MM.1S (cell line): ENCODE results near the gene DUS2.

Experiments used
- EZH2 ChIP-seq: fragments of 300-600 bp; sonication (generic); optimal IDR thresholded peaks from 2 replicates; pipeline ENCODE3; 2017; ENCODE audit warnings: low read depth, mild to moderate bottlenecking, antibody characterized with exemption, low read length, mixed read lengths
- EZH2phosphoT487 ChIP-seq: fragments of 300-600 bp; sonication (generic); IDR thresholded peaks from 2 replicates; pipeline ENCODE4 v1.6.1; 2018; ENCODE audit warnings: antibody characterized with exemption, low read length
- TF ChIP-seq, protein P1 (sequence below): fragments of 300-600 bp; sonication (generic); IDR thresholded peaks from 2 replicates; pipeline ENCODE4 v1.5.1; 2016; ENCODE audit warnings: antibody characterized with exemption, low read length, mixed read lengths

DNA sequence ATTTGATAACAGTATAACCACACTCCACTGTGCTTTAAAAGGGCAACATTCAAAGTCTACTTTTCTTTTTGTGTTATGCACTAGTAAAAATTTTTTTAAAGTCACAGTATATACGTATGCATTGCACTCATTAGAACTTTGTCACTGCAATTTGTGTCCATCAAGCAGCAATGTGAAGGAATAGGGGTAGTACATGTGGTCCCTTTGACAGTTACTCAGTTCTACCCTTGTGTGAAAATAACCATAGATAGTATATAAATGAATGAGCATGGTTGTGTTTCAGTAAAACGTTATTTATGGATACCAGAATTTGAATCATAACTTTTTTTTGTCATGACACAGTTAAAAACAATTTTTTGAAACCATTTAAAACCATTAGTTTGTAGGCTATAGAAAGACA, 92.8 kb downstream of the DUS2 start:
- TF ChIP-seq, protein P1, sequence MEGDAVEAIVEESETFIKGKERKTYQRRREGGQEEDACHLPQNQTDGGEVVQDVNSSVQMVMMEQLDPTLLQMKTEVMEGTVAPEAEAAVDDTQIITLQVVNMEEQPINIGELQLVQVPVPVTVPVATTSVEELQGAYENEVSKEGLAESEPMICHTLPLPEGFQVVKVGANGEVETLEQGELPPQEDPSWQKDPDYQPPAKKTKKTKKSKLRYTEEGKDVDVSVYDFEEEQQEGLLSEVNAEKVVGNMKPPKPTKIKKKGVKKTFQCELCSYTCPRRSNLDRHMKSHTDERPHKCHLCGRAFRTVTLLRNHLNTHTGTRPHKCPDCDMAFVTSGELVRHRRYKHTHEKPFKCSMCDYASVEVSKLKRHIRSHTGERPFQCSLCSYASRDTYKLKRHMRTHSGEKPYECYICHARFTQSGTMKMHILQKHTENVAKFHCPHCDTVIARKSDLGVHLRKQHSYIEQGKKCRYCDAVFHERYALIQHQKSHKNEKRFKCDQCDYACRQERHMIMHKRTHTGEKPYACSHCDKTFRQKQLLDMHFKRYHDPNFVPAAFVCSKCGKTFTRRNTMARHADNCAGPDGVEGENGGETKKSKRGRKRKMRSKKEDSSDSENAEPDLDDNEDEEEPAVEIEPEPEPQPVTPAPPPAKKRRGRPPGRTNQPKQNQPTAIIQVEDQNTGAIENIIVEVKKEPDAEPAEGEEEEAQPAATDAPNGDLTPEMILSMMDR, result no peak
- TF ChIP-seq EZH2phosphoT487, result no peak
- no peak for TF ChIP-seq EZH2
